ENCODE data around the gene ATP11B.

The ATP11B gene

DNA sequence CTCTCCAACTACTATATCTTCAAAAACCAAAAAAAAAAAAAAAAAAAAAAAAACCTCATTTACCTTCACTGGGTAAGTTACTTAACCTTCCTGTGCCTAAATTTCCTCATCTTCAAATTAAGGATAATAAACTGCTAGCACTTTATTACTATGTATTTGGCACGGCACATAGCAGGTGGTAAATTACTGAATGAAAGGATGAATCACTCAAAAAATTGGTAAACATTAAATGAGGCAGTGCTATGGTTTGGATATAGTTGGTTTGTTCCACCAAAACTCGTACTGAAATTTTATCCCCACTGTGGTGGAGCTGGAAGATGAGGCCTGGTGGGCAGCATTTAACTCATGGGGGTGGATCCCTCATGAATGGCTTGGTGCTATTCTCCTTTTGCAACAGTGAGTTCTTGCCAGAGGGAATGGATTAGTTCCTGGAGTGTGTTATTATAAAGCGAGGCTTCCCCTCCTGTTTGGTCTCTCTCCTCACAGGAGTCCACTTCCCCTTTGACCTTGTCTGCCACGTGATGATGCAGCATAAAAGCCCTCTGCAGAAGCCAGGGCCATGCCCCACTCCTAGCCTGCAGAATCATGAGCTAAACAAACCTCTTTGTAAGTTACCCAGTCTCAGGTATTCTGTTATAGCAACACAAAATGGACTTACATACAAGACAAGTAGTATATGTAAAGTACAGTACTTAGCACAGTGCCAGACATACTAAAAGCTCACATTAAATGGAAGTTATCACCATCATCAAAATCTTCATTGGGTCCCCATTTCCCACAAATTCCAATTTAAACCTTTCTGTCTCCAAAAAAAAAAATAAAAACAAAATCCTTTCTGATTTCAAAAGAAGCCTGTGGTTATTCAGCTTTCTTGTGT, 166.4 kb downstream of the ATP11B start:
- DNase-seq (ENCODE audit: low read depth) = no peak
- TF ChIP-seq CTCF (IDR thresholded peaks at IDR 0.05; ENCODE audit: low read length, missing control alignments) = no peak
- H3K4me3 ChIP-seq (replicated peaks; ENCODE audit: low read depth, low read length) = no peak overlapping the region

DNA sequence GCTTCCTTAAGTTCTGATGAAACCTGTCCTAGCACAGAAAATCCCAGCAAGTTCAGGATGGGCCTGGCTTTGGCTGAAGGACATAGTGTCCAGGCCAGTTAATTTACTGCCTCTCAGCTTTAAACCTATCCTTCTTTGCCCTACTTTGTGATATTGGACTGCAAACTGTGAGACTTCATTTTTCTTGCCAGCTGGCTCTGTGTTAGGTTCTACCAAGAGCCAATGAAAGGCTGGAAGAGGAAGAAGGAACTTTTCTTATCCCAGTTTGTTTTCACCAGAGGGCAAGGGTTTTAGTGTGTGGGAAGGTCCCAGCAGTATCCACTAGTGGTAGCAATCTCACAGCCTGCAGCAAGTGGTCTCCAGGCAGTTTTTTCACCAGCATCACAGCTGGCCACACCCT, 168.9 kb downstream of the ATP11B start:
- H3K4me3 ChIP-seq (replicated peaks; ENCODE audit: low read depth, low read length) = no peak overlapping the region
- TF ChIP-seq CTCF (IDR thresholded peaks at IDR 0.05; ENCODE audit: low read length, missing control alignments) = no peak
- no peak for DNase-seq (ENCODE audit: low read depth)

DNA sequence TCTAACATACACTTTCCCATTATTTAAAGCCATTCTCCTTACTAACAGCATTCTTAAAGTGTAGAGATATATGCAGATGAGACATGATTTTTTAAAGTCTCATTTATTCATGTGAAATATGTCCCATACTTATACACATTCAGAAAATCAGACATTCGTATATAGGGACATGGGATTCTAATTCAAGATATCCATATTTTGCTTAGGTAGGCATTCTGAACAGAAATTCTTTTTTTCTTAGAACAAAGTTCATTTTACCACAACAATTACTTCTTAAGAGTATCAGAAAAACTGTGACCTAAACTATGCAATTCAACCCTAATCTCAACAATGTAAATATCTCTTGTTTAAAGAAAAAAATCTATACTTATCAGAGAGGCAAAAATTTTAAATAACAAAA, 170.9 kb downstream of the ATP11B start:
- no peak for TF ChIP-seq CTCF (IDR thresholded peaks at IDR 0.05; ENCODE audit: low read length, missing control alignments)
- no peak for DNase-seq (ENCODE audit: low read depth)
- no peak overlapping the region for H3K4me3 ChIP-seq (replicated peaks; ENCODE audit: low read depth, low read length)

- DNase-seq (ENCODE audit: low read depth) = no peak
Observed at GRCh38 chr3:182965861-182966366, 172.6 kb downstream of the ATP11B start.

DNA sequence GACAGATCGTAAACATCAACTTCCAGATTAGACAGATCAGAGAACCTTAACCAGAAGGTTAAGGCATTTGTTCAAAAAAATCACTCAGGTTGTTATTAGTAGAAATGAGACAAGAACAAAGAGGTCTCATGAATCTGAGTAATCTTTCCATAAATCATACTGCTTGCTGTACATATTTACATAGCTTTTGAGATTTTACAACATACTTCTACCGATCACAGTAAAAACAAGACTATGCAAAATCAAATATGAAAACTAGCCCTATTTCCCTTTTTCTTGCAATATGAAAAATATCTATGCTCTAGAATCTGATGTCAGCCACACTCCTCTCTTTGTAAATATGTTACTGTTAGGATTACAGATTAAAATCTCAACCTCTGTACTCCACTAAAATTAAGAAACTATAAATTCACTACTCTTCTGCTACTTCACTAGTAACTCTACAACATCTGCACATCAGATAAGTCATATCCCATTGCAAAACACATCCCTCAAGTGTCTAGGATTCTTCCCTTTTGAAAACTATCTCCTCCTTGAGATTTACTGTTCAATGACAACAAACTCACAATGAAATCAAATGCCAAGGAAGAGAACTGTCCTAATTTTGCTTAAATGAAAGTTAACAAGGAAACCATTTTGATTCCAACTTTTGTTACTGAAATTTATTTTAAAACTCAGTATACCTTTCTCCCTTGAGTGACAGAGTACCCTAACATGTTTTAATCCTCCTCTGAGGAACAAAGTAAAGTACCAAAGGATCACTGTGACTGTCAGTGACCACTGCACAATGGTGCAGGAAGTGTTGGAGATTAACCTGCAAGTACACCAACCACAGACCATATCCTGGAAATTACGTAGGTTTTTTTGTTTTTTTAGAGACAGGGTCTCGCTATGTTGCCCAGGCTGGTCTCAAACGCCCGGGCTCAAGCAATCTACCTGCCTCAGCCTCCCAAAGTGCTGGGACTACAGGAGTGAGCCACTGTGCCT, 174.2 kb downstream of the ATP11B start:
- no peak overlapping the region for H3K4me3 ChIP-seq (replicated peaks; ENCODE audit: low read depth, low read length)
- no peak for DNase-seq (ENCODE audit: low read depth)

More at GRCh38 chr3:182965861-182966366, 172.6 kb downstream of the ATP11B start:
- TF ChIP-seq CTCF (IDR thresholded peaks at IDR 0.05; ENCODE audit: low read length, missing control alignments) = no peak
- H3K4me3 ChIP-seq (replicated peaks; ENCODE audit: low read depth, low read length) = no peak overlapping the region

More for the DNA sequence above, 174.2 kb downstream of the ATP11B start:
- TF ChIP-seq CTCF (IDR thresholded peaks at IDR 0.05; ENCODE audit: low read length, missing control alignments) = no peak

Data from fibroblast of pulmonary artery (primary cell).